Measurements from ENCODE around the gene OR6P1. TPM values are rescaled to one million over a fixed set of nuclear protein-coding genes. Genes with fewer than 3 reads are reported as not detected.

OR6P1 gene
- total RNA-seq, 1 experiment from 2014 or later = not detected

- DNase-seq (ENCODE audit: low read depth) = no peak
Measured at GRCh38 chr1:158516966-158517365, 53.4 kb downstream of the OR6P1 start.

Other genes with a start within 250 kb of the OR6P1 start
- gene CD1B, start 239.0 kb downstream of the OR6P1 start, total RNA-seq (2014; rRNA removed; shearing (Covaris generic)) = not detected in 2 replicates
- gene CD1E, start 216.7 kb downstream of the OR6P1 start, total RNA-seq (2014; rRNA removed; shearing (Covaris generic)) = not detected in 2 replicates
- gene OR10T2, start 171.1 kb downstream of the OR6P1 start, total RNA-seq (2014; rRNA removed; shearing (Covaris generic)) = not detected in 2 replicates
- not detected in 2 replicates for gene OR10K2, start 144.3 kb downstream of the OR6P1 start, total RNA-seq (2014; rRNA removed; shearing (Covaris generic))
- gene OR10K1, start 108.7 kb downstream of the OR6P1 start, total RNA-seq (2014; rRNA removed; shearing (Covaris generic)) = not detected in 2 replicates
- not detected in 2 replicates for gene OR10R2, start 98.4 kb downstream of the OR6P1 start, total RNA-seq (2014; rRNA removed; shearing (Covaris generic))
- gene OR6Y1, start 16.2 kb downstream of the OR6P1 start, total RNA-seq (2014; rRNA removed; shearing (Covaris generic)) = not detected in 2 replicates
- not detected in 2 replicates for gene OR10X1, start 9.3 kb upstream of the OR6P1 start, total RNA-seq (2014; rRNA removed; shearing (Covaris generic))
- gene OR10Z1, start 34.7 kb upstream of the OR6P1 start, total RNA-seq (2014; rRNA removed; shearing (Covaris generic)) = not detected in 2 replicates
- not detected in 2 replicates for gene SPTA1, start 116.1 kb upstream of the OR6P1 start, total RNA-seq (2014; rRNA removed; shearing (Covaris generic))
- gene OR6K2, start 130.1 kb upstream of the OR6P1 start, total RNA-seq (2014; rRNA removed; shearing (Covaris generic)) = not detected in 2 replicates
- gene OR6K3, start 150.1 kb upstream of the OR6P1 start, total RNA-seq (2014; rRNA removed; shearing (Covaris generic)) = not detected in 2 replicates
- not detected in 2 replicates for gene OR6K6, start 184.1 kb upstream of the OR6P1 start, total RNA-seq (2014; rRNA removed; shearing (Covaris generic))
- gene OR6N1, start 201.6 kb upstream of the OR6P1 start, total RNA-seq (2014; rRNA removed; shearing (Covaris generic)) = not detected in 2 replicates
- gene OR6N2, start 210.6 kb upstream of the OR6P1 start, total RNA-seq (2014; rRNA removed; shearing (Covaris generic)) = not detected in 2 replicates

All from RPMI7951 (cell line).